Skin epidermis (tissue), 12 donors: ENCODE data around the gene PCDHGA5.
"Not testable (repeated sequence)": the region's sequence is repeated elsewhere in the genome, so short reads cannot be mapped to it uniquely, and the experiment has no call there.

Experiments
- H3K27ac ChIP-seq, 21 experiments: fragments of 200-600 bp; sonication (generic) in 11 of 21; one replicate each; pipeline ENCODE4 v1.5.0; 2020; ENCODE audit warnings: mild to moderate bottlenecking in 3 of 21, inconsistent platforms in 2 of 21, moderate library complexity in 2 of 21
- H3K4me3 ChIP-seq, 7 experiments: fragments of 200-600 bp; sonication (generic) in 2 of 7; one replicate each; pipeline ENCODE4 v1.5.0; 2020; ENCODE audit warnings: inconsistent platforms in 2 of 7, mild to moderate bottlenecking in 2 of 7, moderate library complexity in 1 of 7

The PCDHGA5 gene

GRCh38 chr5:141407790-141408505 lies 44.0 kb downstream of the PCDHGA5 start, which contains the start of gene PCDHGB6:
Gene PCDHGB6 (plus strand): TSS chr5:141408021. CDS start chr5:141408203, 182 bp downstream.
- H3K4me3 ChIP-seq = peak within 1 kb of the TSS in 4 of 7 experiments; percentile 11 to 21 (median 12)
- not testable (repeated sequence) for H3K27ac ChIP-seq

GRCh38 chr5:141409598-141410306 lies 45.8 kb downstream of the PCDHGA5 start:
- Histone ChIP-seq H3K4me3 (no peak overlapping the region), H3K27ac (no peak overlapping the region)

DNA sequence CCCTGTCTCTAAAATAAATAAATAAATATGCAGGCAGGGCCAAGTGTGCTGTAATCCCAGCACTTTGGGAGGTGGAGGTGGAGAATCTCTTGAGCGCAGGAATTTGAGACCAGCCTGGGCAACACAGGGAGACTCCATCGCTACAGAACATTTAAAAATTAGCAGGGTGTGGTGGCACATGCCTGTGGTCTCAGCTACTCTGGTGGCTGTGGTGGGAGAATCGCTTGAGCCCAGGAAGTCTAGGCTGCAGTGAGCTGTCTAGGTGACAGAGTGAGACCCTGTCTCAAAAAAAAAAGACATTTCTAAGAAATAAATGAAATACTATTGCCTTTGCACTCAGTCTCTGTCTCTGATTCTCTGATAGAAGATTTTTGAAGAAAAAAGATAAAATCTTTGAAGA lies 47.6 kb downstream of the PCDHGA5 start:
- Histone ChIP-seq H3K4me3 (no peak overlapping the region), H3K27ac (no peak overlapping the region)

- H3K27ac ChIP-seq = peak within 1 kb of the TSS in 1 of 21 experiments; percentile 41
- H3K4me3 ChIP-seq = peak within 1 kb of the TSS in 6 of 7 experiments; percentile 3 to 36 (median 20)
Observed at GRCh38 chr5:141412854-141413539, 49.0 kb downstream of the PCDHGA5 start, which contains the start of gene PCDHGA10. Gene PCDHGA10 (plus strand): TSS chr5:141412987. CDS start chr5:141413176, 189 bp downstream.

DNA sequence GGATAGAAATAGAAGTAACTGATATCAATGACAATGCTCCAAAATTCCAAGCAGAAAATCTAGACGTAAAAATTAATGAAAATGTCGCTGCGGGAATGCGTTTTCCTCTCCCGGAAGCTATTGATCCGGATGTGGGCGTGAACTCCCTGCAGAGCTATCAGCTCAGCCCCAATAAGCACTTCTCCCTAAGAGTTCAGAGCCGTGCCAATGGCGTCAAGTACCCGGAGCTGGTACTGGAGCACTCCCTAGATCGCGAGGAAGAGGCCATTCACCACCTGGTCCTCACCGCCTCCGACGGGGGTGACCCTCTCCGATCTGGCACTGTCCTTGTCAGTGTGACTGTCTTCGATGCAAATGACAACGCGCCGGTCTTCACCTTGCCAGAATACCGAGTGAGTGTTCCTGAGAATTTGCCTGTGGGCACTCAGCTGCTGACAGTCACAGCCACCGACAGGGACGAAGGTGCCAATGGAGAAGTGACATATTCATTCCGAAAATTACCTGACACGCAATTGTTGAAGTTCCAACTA lies 49.6 kb downstream of the PCDHGA5 start:
- Histone ChIP-seq H3K4me3 (peak overlapping the region in 6 of 7 experiments; percentile 3 to 36 (median 20)), H3K27ac (no peak overlapping the region)

DNA sequence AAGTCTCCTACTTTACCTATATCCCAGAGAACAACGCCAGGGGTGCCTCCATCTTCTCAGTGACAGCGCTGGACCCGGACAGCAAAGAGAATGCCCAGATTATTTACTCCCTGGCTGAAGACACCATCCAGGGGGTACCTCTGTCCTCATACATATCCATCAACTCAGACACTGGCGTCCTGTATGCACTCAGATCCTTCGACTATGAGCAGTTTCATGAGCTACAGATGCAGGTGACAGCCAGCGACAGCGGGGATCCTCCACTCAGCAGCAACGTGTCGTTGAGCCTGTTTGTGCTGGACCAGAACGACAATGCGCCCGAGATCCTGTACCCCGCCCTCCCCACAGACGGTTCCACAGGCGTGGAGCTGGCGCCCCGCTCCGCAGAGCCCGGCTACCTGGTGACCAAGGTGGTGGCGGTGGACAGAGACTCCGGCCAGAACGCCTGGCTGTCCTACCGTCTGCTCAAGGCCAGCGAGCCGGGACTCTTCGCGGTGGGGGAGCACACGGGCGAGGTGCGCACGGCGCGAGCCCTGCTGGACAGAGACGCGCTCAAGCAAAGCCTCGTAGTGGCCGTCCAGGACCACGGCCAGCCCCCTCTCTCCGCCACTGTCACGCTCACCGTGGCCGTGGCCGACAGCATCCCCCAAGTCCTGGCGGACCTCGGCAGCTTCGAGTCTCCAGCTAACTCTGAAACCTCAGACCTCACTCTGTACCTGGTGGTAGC lies 50.7 kb downstream of the PCDHGA5 start:
- H3K4me3 ChIP-seq, H3K27ac ChIP-seq: not testable (repeated sequence)

GRCh38 chr5:141415275-141415618 lies 51.3 kb downstream of the PCDHGA5 start:
- not testable (repeated sequence) for H3K27ac ChIP-seq

More at GRCh38 chr5:141415275-141415618, 51.3 kb downstream of the PCDHGA5 start:
- not testable (repeated sequence) for H3K4me3 ChIP-seq
